GM18502 (cell line): ENCODE measurements around the gene TOMT.

Source experiments
- ATAC-seq: cut with Tn5 transposase; IDR thresholded peaks from one replicate; pipeline ENCODE4 v1.9.1; 2021; ENCODE audit warnings: mild to moderate bottlenecking; ENCODE audit not compliant: unreplicated experiment, poor library complexity

The TOMT gene

DNA sequence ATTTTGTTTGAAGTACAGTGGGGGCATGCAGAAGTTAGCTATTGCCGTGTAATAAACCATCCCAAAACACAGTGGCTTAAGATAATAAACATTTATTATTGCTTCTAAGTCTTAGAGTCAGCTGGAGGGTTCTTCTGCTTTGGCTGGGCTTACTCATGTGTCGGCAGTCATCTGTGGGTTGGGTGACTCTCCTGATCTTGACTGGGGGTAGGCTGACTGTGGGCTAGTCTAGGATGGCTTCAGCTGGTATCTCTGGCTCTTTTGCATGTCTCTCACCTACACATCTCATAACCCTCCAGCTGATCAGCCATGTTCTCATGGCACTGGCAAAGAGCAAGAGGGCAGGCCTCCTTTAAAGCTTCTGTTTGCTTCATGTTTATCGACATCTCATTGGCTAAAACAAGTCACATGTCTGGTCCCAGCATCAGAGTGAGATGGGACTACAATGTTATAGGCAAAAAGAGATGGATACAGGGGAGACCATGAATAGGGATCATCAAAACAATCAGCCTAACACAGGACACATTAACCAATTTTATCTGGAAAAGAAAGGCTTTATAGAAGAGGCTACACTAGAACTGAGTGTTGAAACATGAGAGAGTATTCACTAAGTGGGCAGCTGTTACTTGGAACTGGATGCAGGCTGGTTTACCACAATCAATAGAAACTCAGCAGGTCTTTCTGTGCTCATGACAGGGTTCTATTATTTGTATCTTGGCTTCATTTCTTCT, 19.9 kb upstream of the TOMT start:
- ATAC-seq, result no peak

DNA sequence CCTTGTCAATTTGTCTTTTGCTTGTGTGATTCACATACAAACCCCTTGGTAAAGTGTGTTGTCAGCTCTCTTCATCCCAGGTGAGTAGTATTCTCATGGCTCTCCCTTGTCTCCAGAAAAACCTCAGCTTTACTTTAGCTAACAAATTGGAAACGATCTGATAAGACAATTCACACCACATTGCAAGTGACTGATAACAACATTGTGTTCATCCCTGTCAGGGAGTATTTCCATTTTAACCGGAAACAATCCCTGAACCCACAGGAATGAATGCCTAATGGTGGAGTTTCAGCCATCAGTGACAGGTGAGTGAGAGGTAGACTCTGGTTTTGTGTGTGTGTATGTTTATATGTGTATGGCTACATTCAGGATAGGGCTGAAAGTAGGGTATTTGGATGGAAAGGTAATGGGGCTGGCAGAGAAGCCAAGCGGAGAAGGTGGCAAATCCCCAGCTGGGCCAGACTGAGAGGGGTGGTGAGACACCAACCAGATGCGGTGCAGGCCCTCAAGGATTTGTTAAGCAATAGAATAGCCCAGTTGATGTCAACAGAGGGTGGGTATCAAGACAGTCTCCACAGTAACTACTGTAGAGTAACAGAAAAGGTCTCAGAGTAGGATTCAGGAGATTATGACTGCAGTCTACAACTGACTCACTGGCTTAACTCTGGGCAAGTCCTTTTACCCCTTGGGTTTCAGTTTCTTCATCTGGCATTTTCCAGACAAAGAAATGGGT, 17.5 kb upstream of the TOMT start:
- no peak for ATAC-seq

DNA sequence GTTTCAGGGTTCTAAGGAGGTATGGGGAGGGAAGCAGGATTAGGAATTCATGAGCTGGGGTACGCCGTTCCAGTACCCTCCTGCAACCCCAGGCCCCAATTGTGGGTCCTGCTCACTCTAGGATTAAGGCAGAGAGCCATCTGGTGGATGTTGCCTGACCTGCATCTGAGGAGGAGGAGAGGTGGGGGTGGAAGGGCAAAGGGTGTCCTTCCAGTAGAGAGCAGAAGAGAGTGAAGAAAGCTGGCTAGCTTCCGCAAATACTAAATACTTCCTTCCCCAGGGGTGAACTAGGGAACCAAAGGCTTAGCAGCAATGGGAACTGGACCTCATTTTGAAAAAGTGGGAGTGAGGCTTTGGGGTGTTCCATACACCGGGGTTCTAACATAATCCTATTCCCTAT, 14.4 kb upstream of the TOMT start:
- no peak for ATAC-seq

DNA sequence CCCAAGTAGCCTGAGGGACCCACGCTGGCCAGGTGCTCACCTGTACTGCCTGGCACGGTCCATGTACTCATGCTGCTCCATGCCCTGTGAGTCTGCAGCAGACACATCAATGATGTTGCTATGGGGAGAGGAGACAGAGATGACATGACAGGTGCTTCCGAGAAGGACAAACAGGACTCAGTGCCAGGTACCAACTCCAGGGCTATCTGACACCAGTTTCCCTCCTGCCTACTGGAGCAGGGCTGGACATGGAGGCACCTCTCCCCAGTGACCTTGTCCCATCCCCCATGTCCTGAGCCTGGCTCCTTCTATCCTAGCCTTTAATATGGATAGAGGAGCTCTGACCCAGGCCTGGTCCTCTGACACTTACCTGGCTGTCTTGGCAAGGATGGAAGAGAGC, 7.0 kb upstream of the TOMT start:
- no peak for ATAC-seq

DNA sequence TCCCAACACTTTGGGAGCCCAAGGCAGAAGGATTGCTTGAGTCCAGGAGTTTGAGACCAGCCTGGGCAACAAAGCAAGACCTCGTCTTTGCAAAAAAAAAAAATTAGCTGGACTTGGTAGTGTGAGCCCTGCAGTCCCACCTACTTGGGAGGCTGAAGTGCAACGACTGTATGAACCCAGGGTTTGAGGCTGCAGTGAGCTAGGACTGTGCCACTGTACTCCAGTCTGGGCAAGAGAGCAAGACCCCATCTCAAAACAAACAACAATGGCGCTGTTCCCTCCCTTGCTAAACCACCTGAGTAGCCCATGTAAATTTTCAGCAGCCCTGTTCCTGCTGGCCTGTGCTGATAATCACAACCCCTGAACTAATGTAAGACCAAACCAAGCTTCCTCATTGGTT, 5.7 kb upstream of the TOMT start:
- no peak for ATAC-seq

DNA sequence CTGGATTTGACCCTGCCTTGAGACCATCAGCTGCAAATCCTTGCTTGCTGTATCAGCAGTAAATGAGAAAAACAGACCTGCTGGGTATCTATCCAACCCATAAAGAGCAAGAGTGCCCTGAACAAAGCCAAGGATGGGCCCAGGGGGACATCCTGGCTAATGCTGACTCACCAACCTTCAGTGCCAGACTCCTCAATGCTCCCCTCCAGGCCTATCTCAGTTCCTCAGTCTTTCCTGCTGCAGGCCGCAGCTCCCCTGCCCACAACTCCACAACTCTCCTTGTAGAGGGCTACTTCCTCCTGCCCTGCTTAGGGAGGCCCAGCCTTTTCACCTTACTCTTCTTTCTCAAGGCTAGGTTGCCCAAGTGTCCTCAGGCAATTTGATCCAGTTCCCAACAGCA, 5.3 kb upstream of the TOMT start:
- no peak for ATAC-seq

DNA sequence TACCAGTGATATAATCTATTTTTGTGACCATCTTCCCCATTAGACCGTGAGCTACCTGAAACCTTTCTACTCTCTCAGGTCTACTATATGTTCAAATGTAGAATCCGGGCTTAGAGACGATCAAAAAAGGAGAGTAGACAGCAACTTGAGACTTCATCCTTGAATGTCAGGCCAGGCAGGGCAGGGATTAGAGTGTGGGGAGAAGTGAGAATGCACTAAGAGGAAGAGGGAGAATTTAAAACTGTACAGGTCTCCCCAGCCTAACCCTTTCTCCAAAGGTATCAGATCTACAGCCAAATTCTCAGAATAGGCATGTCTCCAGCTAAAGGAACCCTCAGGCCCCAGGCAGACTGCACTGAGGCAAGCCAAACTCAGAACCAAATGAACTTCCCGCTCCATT, 3.6 kb upstream of the TOMT start:
- no peak for ATAC-seq

DNA sequence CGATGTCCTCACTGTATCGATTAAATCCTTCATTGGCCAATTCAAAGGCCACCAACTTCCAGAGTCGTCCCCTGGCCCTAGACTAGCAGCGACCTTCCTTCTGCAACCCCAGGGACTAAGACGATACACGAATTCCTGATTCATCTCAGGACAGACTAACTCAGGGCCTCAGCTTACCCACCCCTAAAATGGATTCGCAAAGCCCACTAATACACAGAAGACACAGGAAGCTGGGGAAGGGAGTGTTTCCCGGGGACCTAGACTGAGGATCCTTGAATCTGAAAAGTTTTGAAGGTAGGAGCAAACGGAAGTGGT, 3.1 kb upstream of the TOMT start:
- ATAC-seq, result no peak

DNA sequence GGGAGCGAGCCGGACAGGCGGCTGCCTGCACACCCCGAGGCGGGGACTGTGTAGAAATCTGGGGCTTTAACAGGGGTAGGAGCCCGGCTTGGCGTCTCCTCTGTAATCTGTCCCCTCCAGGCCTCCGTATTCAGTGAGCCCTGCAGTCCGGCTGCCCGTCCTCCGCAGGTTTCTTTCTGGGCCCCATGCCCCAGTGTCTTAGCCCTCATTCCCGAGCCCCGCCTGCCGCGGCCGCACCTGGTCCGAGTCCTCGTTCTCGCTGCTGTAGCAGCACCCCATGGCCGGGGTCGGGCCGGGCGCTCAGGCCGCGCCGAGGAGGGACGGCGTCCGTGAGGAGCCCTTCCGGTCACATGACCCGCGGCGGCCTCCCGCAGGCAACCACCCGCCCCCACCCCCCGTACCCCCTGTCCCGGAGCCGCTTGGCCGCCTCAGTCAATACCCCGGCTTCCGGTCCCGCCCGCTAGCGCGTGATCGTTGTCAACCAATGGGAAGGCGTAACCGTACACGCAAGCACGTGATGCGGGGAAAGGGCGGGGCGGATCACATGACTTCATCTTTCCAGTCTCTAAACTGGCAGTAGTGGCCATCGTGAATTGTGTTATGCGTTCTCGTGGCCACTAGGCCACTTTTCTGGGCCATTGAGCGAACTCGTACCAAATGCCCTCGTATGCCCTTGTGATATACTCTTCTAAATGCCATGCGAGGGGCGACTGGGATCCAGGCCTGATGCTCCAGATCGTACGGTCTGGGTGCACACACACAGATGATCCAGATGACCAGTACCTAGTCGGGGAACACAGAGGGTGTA, 2.6 kb upstream of the TOMT start, which contains the start of gene LAMTOR1:
Gene LAMTOR1, minus strand, starts transcription at position 352 of the 808 bp plus-strand sequence. Its CDS starts 73 bp downstream, at position 279.
- ATAC-seq, result peak; percentile 89

DNA sequence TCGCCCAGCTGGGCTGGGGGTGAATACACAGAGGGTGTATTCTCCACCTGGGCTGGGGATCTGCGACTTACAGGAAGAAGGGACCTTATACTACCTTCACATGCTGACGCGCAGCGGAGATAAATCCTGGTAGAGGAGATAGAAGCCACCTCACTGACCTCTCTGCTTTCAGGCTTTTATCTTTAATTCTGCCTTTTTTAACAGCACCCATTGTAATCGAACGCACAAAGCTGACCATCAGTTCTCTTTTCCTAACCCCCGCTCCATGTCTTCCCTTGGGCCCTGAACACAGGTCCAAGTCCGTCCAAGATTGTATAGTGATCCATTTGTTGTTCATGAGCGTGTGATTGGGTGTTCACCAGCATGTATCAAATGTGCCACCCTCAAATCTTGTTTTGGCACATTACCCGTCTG, 2.0 kb upstream of the TOMT start:
- no peak for ATAC-seq

DNA sequence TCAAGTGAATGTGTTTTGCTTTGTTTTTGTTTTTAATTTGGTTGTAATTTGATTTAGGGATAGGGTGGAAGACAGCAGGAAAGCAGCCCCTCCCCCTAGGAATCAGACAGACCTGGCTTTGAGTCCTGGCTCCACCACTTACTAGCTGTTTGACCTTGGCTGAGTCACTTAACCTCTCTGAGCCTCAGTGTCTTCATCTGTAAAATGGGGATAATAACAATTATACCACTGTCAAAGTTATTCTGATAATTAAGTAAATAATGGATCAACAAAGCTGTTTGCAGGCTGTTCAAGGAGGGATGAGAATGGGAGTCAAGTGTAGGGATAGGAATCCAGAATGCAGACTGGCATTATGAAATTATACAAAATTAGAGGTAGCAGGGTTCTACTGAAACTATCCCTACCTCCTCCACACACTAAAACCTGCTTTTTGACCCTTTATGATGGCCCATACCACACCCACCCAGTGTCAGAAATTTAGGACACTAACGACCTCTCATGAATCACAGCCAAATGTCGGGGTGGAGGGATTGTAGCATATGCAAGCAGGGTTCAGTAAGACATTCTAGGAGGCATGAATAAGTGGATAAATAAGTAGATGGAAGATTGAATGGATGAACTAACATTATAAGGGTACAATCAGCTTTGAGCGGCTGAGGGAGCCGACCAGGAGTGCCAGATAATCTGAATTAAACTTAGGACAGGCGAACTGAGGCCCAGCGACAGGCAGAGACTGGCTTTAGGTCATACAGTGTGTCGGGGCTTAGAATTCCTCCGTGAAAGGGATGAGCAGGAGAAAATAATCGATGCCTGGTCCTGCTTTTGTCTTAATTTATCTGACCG, 5.8 kb downstream of the TOMT start:
- ATAC-seq, result peak; percentile 5

DNA sequence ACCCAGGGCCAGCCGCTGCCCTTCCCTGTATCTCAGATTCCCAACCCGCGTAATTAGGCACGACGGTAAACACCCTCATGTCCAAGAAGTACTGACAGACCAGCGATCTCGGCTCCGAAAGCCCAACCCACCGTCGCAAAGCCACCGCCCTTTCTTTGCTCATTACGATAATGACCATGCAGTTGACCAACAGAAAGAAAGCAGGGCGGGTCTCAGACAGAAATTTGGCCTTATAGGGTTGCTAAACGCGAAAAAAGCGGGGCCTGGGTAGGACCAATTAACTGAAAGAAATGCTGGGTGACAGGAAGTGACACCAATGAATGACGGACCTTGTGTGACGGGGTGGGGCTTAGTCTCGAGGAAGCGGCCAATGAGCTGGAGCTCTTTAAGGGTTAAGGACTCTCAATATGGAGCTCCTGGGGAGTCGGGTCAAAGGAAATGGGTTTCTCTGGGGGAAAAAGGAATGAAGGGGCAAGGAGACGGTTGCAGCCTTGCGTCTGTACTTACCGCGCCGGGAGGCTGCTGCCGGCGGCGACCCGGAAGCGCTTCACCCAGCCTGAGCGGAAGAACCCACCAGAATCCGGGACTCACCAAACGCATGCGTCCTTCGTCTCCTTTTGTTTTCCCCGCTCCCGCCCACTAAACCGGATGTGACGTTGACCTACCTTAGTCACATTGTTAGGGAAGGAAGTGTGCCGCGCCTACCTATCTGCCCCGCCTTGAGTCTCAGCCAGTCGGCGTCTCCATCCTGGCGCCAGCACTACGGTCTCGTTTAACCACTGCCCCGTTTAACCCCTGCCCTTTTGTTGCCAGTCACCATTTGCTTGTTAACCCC, 6.6 kb downstream of the TOMT start, which contains the start of gene ANAPC15:
Gene ANAPC15, minus strand, starts transcription at position 553 of the 835 bp plus-strand sequence. CDS start 1,419 bp downstream, outside the sequence.
- ATAC-seq, result peak; percentile 90

DNA sequence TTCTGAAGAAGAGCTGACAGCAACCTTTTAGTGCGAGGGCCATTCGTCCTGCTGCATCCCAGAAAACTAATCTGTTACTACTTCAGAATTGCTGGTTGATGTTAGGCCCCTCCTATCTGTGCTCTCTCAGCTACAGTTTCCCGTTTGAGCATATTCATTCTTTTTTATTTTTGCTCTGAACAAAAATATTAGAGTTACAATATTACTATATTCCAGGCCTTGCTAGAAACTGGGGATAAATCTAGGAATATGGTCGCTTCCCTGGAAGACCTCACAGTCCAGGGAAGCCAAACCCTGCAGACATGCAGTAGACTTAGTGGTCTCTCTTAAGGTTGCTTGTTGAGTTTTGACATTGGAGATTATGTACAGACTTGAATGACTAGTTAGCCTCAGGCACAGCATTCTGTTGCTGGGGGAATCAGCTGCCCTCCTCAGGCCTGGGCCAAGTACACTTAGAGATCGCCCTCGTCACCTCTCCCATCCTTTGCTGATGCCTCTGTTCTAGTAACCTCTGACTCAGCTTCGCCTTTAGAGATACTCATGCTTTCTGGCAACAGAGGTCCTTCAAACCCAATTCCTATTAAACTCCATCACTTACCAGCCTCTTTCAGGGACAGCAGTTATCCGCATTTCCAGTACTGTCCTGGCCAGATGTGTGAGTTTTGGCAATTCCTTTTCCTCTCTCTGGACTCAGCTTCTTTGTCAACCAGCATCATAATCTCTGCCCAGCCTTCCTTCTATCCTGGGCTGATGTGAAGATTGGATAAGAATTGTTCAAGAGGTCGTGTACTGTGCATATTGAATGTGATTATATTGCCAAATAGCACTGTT, 7.5 kb downstream of the TOMT start:
- ATAC-seq, result no peak

DNA sequence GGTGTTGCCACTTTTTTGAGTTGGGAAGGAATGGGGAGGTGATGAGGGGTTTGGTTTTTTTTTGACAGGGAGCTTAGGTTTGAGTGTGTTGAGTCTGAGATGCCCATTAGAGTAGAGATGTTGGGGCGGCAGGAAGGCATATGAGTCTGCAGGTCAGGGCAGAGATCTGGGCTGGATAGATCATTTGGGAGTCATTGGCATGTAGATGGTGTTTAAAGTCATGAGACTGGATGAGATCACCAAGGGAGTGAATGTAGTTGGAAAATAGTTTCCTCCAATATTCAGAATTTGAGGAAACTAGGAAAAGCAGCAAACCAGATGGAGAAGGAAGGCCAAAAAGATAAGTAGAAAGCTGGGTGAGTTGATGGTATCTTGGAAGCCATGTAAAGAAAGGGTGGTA, 8.8 kb downstream of the TOMT start:
- no peak for ATAC-seq

DNA sequence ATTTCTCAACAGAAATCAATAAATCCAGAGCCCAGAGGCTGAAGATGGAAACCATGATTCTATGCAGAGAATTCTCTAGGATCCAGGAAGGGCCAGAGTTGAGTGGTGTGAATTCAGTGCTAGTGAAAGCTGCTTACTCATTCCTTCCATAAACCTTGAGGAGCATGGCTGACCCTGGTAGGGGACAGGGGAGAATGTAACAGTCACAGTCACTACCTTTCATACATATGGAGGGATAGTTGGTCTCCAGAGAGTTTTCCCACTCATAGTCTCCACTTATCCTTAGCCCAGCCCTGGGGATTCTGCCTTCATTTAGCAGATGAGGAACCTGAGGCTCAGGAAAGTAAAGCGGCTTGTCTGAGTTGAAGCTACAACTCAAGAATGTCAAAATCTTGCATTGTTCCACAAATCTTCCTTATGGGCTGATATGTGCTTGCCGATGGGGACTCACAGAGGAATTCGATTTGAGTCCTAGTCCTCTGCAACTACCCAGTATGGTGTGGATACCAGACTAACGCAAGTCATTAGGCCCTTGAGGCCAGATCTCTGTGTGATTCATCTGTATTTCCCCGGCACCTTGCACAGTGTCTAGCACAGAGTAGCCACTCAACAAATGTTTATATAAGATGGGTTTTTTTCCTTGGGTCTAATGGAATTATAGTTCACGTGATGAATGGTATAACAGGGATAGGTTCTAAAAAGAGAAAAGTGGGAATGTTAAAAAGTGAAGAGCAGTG, 10.5 kb downstream of the TOMT start:
- no peak for ATAC-seq

DNA sequence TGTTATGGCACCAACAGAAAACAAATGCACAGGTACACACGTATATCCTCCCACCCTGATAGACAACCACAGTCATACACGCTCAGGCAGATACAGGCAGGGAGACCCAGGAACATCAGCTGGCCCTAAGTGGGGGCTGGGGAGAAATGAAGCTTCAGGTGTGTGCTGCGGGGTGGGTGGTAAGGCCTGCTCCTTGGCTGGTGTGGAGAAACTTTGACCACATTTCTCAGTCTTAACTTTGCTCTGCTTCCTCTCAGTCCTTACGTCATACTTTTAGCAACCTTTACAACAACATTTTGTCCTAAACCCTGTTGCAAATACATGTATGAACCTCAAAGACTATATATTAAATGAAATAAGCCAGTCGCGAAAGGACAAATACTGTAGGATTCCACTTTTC, 13.5 kb downstream of the TOMT start:
- ATAC-seq, result no peak

DNA sequence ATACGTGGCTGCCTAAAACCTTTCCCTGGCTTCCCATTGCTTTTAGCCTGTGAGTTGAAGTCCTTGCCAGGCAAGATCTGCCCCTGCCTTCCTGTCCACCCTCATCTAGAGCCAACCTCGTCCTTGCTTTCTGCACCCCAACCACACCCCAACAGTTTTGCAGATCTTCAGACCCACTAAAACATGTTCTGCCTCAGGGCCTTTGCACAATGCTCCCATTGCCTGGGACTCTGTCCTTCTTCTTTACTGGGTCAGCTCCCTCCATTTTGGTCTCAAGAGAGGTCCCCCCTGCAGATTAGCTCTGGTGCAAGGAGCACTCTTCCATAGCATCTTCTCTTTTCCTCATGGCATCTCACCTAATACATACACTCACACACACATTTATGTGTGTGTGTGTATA, 15.2 kb downstream of the TOMT start:
- ATAC-seq, result no peak

DNA sequence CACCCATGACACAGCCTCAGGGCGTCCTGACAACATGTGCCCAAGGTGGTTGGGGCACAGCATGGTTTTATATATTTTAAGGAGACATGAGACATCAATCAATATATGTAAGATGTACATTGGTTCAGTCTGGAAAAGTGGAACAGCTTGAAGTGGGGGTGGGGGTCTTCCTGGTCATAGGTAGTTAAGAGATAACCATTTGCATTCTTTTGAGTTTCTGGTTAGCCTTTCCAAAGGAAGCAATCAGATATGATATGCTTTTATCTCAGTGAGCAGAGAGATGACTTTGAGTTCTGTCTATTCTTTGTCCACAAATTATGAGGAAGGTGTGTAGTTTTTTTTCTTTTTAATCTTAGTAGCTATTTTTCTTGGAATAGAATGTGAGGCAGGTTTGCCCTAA, 16.9 kb downstream of the TOMT start:
- ATAC-seq, result no peak
